IMR-90 (cell line): Measurements from ENCODE around the gene GNAI1. TPM values are rescaled to one million over a fixed set of nuclear protein-coding genes. Genes with fewer than 3 reads are reported as not detected.

Experiments used
- ATAC-seq: fragments of 200-7000 bp; cut with Tn5 transposase; 2 replicates; pipeline ENCODE4 v1.9.1; 2020; ENCODE audit warnings: low read depth, mild to moderate bottlenecking, moderate library complexity
- BruUV-seq: library from RNA; stranded (reverse); fragments of 400-500 nt; replicated peaks from 2 replicates; lab custom pipeline; 2021; lab: Mats Ljungman, UMichigan
- CTCF ChIA-PET: fragments of 300-600 bp; formaldehyde crosslinking; extraction: SDS; loops from one replicate; lab custom pipeline; 2021; ENCODE audit warnings: antibody characterized with exemption; lab: Yijun Ruan, JAX
- POLR2A ChIA-PET: fragments of 300-600 bp; sonication (Branson Sonifier 250); formaldehyde crosslinking; loops from one replicate; lab custom pipeline; 2022; ENCODE audit warnings: antibody characterized with exemption; ENCODE audit not compliant: unreplicated experiment; lab: Charles Lee
- DNase-seq: peaks from one replicate; pipeline ENCODE4 v3.0.0; 2013
- H2AFZ ChIP-seq: replicated peaks from 2 replicates; pipeline ENCODE3; 2013; ENCODE audit warnings: low read length, mild to moderate bottlenecking; ENCODE audit not compliant: poor library complexity
- H2AK5ac ChIP-seq: 2 replicates; pipeline ENCODE4 v1.6.1; 2013; ENCODE audit warnings: low read depth, low read length, inconsistent platforms
- H2AK9ac ChIP-seq: replicated peaks from 2 replicates; pipeline ENCODE3; 2013; ENCODE audit warnings: mild to moderate bottlenecking, low read depth, low read length, moderate library complexity; ENCODE audit not compliant: poor library complexity
- H2BK120ac ChIP-seq: 2 replicates; pipeline ENCODE4 v1.6.1; 2013; ENCODE audit warnings: low read depth, low read length, inconsistent platforms
- H2BK15ac ChIP-seq: 3 replicates; pipeline ENCODE4 v1.6.1; 2013; ENCODE audit warnings: low read depth, low read length, inconsistent platforms
- H2BK20ac ChIP-seq: 2 replicates; pipeline ENCODE4 v1.6.1; 2013; ENCODE audit warnings: low read depth, mild to moderate bottlenecking, inconsistent platforms, low read length, moderate library complexity
- H2BK5ac ChIP-seq: 2 replicates; pipeline ENCODE4 v1.6.1; 2013; ENCODE audit warnings: mild to moderate bottlenecking, low read depth, low read length, inconsistent platforms; ENCODE audit not compliant: poor library complexity, severe bottlenecking
- H3K14ac ChIP-seq: replicated peaks from 2 replicates; pipeline ENCODE4 v1.6.1; 2013; ENCODE audit warnings: low read depth, low read length, inconsistent platforms
- H3K18ac ChIP-seq: 2 replicates; pipeline ENCODE4 v1.6.1; 2013; ENCODE audit warnings: low read depth, low read length, control low read depth
- H3K23ac ChIP-seq: 2 replicates; pipeline ENCODE4 v1.6.1; 2013; ENCODE audit warnings: low read depth, low read length, inconsistent platforms
- H3K27ac ChIP-seq: 2 replicates; pipeline ENCODE4 v1.5.1; 2013; ENCODE audit warnings: mild to moderate bottlenecking, control low read depth, low read length; ENCODE audit not compliant: insufficient read depth
- H3K27me3 ChIP-seq: 2 replicates; pipeline ENCODE4 v1.6.1; 2013; ENCODE audit warnings: low read length; ENCODE audit not compliant: control insufficient read depth, insufficient read depth
- H3K36me3 ChIP-seq: 2 replicates; pipeline ENCODE4 v1.6.1; 2013; ENCODE audit warnings: low read length, mixed read lengths; ENCODE audit not compliant: control insufficient read depth, insufficient read depth
- H3K4ac ChIP-seq: 2 replicates; pipeline ENCODE4 v1.6.1; 2013; ENCODE audit warnings: low read depth, low read length, inconsistent platforms
- H3K4me1 ChIP-seq: 2 replicates; pipeline ENCODE4 v1.6.1; 2013; ENCODE audit warnings: low read length, mixed read lengths; ENCODE audit not compliant: control insufficient read depth, insufficient read depth
- H3K4me2 ChIP-seq: 2 replicates; pipeline ENCODE4 v1.6.1; 2013; ENCODE audit warnings: low read depth, mild to moderate bottlenecking, control low read depth, low read length, moderate library complexity
- H3K4me3 ChIP-seq: 2 replicates; pipeline ENCODE4 v1.5.1; 2013; ENCODE audit warnings: low read depth, mild to moderate bottlenecking, control low read depth, low read length, moderate library complexity; ENCODE audit not compliant: insufficient read depth
- H3K56ac ChIP-seq: 2 replicates; pipeline ENCODE4 v1.6.1; 2013; ENCODE audit warnings: low read length, inconsistent platforms; ENCODE audit not compliant: insufficient read depth; ENCODE audit errors: extremely low read depth
- H3K79me1 ChIP-seq, 2 experiments: 2 replicates each; pipeline ENCODE4 v1.6.1; 2013; ENCODE audit warnings: low read length in 2 of 2, inconsistent platforms in 1 of 2, low read depth in 1 of 2
- H3K9ac ChIP-seq: 2 replicates; pipeline ENCODE4 v1.6.1; 2013; ENCODE audit warnings: low read depth, low read length, control low read depth
- H3K9me1 ChIP-seq: 2 replicates; pipeline ENCODE4 v1.6.1; 2013; ENCODE audit warnings: low read length, inconsistent platforms; ENCODE audit not compliant: insufficient read depth
- H3K9me3 ChIP-seq: 2 replicates; pipeline ENCODE4 v1.6.1; 2013; ENCODE audit warnings: low read length; ENCODE audit not compliant: control insufficient read depth, insufficient read depth
- H4K20me1 ChIP-seq: 2 replicates; pipeline ENCODE4 v1.6.1; 2013; ENCODE audit warnings: low read length, inconsistent platforms; ENCODE audit not compliant: insufficient read depth
- H4K5ac ChIP-seq: 2 replicates; pipeline ENCODE4 v1.6.1; 2013; ENCODE audit warnings: mild to moderate bottlenecking, low read depth, low read length, control low read depth
- H4K8ac ChIP-seq, 2 experiments: 2 replicates each; pipeline ENCODE4 v1.6.1; 2013; ENCODE audit warnings: low read depth in 2 of 2, low read length in 2 of 2, control low read depth in 1 of 2, inconsistent platforms in 1 of 2
- H4K91ac ChIP-seq: 2 replicates; pipeline ENCODE4 v1.6.1; 2013; ENCODE audit warnings: low read depth, low read length, inconsistent platforms; ENCODE audit not compliant: insufficient read depth
- CHD1 ChIP-seq: IDR thresholded peaks from 2 replicates; pipeline ENCODE4 v1.6.1; 2012; ENCODE audit warnings: low read depth, low read length, improper control_type of control experiment
- MAZ ChIP-seq: IDR thresholded peaks from 2 replicates; pipeline ENCODE4 v1.6.1; 2012; ENCODE audit warnings: low read depth, mild to moderate bottlenecking, low read length, improper control_type of control experiment, moderate library complexity, borderline replicate concordance
- NFE2L2 ChIP-seq: fragments of 150-350 bp; IDR thresholded peaks from 2 replicates; pipeline ENCODE4 v1.6.1; 2016; ENCODE audit warnings: low read depth, mild to moderate bottlenecking, low read length
- RCOR1 ChIP-seq: IDR thresholded peaks from 2 replicates; pipeline ENCODE4 v1.6.1; 2012; ENCODE audit warnings: mild to moderate bottlenecking, low read length, improper control_type of control experiment; ENCODE audit not compliant: insufficient replicate concordance
- RFX5 ChIP-seq: IDR thresholded peaks from 2 replicates; pipeline ENCODE4 v1.8.0; 2012; ENCODE audit warnings: low read depth, mild to moderate bottlenecking, low read length, moderate library complexity
- SMC3 ChIP-seq: fragments of 150-350 bp; IDR thresholded peaks from 2 replicates; pipeline ENCODE4 v1.6.1; 2016; ENCODE audit warnings: low read depth, mild to moderate bottlenecking, antibody characterized with exemption, low read length, moderate library complexity
- USF2 ChIP-seq: fragments of 150-350 bp; IDR thresholded peaks from 2 replicates; pipeline ENCODE4 v1.6.1; 2017; ENCODE audit warnings: mild to moderate bottlenecking, antibody characterized with exemption, low read length, low read depth
- WGBS, 2 experiments: methylation state at CpG; one replicate each; pipeline versions ENCODE4 v1.1.5 to v1.1.7; 2013; ENCODE audit warnings: missing lambda C conversion rate in 2 of 2; ENCODE audit not compliant: insufficient read length in 1 of 2; ENCODE audit errors: extremely low coverage in 2 of 2; 5-methylcytosine and 5-hydroxymethylcytosine counted together
- dilution Hi-C: fragments of 300-500 bp; cut with HindIII; formaldehyde crosslinking; loops from one replicate; pipeline ENCODE4 v1.14.3; 2018; ENCODE audit warnings: low sequenced_read_pairs; ENCODE audit not compliant: unreplicated experiment
- in situ Hi-C: fragments of 300-500 bp; cut with MboI; formaldehyde crosslinking; loops from 3 replicates; pipeline ENCODE4 v1.14.3; 2019; ENCODE audit warnings: low sequenced_read_pairs, inconsistent platforms, mixed read lengths
- intact Hi-C: fragments of 100-400 bp; cut with micrococcal nuclease; formaldehyde crosslinking; loops from 2 replicates; pipeline ENCODE4 v1.10.0; 2022
- polyA plus RNA-seq, 3 experiments: library from polyadenylated mRNA; depleted of rRNA; stranded (reverse); fragments of >200 nt; gene quantifications; 2 replicates each; pipeline ENCODE4 v1.2.3, GENCODE V29; 2012; ENCODE audit warnings: low replicate concordance in 1 of 3
- total RNA-seq: library from RNA; depleted of rRNA; stranded (reverse); fragments of >200 nt; gene quantifications from 2 replicates; pipeline ENCODE4 v1.2.3, GENCODE V29; 2012

The GNAI1 gene
- total and polyA plus RNA-seq, 2 of the 4 experiments (the other 2 are of a cell fraction): 21.1 to 26.5 TPM

GRCh38 chr7:80210400-80210799, 75.8 kb downstream of the GNAI1 start:
- no peak overlapping the region for H3K27ac ChIP-seq
- H3K36me3 ChIP-seq: peaks cover 24% of the 10 kb centered on the region
- TF ChIP-seq CHD1: no peak
- no peak for TF ChIP-seq MAZ
- TF ChIP-seq RFX5: no peak
- no peak for TF ChIP-seq SMC3
- peak; percentile 63 for TF ChIP-seq USF2
- no peak for TF ChIP-seq NFE2L2
- TF ChIP-seq RCOR1: no peak
- H4K91ac ChIP-seq: no peak overlapping the region
- H4K8ac ChIP-seq: no peak overlapping the region
- no peaks in the 10 kb centered on the region for H3K9me1 ChIP-seq
- H3K9me3 ChIP-seq: no peaks in the 10 kb centered on the region
- intact Hi-C loops (loop anchor here (10.0 kb wide), 1 partner anchor 146 kb away; no protein-coding TSS in a partner anchor), dilution Hi-C loops (no loop called here), in situ Hi-C loops (no loop called here)
- no peak overlapping the region for H3K4me3 ChIP-seq
- no peak overlapping the region for H2BK20ac ChIP-seq
- H4K20me1 ChIP-seq: no peaks in the 10 kb centered on the region
- CTCF ChIA-PET: no interaction called here
- no peak overlapping the region for H3K4ac ChIP-seq
- no peak overlapping the region for H2AFZ ChIP-seq
- H3K14ac ChIP-seq: no peak overlapping the region
- no peak overlapping the region for H2BK15ac ChIP-seq
- H3K27me3 ChIP-seq: no peaks in the 10 kb centered on the region
- no peak overlapping the region for H4K5ac ChIP-seq
- H3K4me2 ChIP-seq: no peak overlapping the region
- no peak overlapping the region for H2AK9ac ChIP-seq
- H3K9ac ChIP-seq: no peak overlapping the region
- WGBS, 2 experiments: no CpG with 5 or more reads among the region's 3 CpGs
- POLR2A ChIA-PET: no interaction called here
- no peak overlapping the region for H2BK120ac ChIP-seq
- peak; percentile 33 for DNase-seq
- H2BK5ac ChIP-seq: no peak overlapping the region
- H3K79me1 ChIP-seq: peaks cover 3 to 10% of the 10 kb centered on the region in 2 experiments; a peak in 3 of 4 replicates
- ATAC-seq: peak; percentile 57
- no peak overlapping the region for H2AK5ac ChIP-seq
- H3K56ac ChIP-seq: no peak overlapping the region
- BruUV-seq: no TSS peak
- no peak overlapping the region for H3K18ac ChIP-seq
- no peak overlapping the region for H3K23ac ChIP-seq
- H3K4me1 ChIP-seq: peaks cover 2% of the 10 kb centered on the region; the same call in 1 of the 2 replicates
